ENCODE data around the gene TNFRSF6B.

GRCh38 chr20:63745424-63745805, 49.0 kb downstream of the TNFRSF6B start:
- TF ChIP-seq CTCF (IDR thresholded peaks at IDR 0.05; ENCODE audit: insufficient read depth, low read depth, low read length) (no peak), EZH2 (IDR thresholded peaks at IDR 0.05; ENCODE audit: insufficient read depth, low read length) (no peak)

All from astrocyte (in vitro differentiated cells and primary cell).